GM19099 (cell line): Measurements from ENCODE around the gene PRH1.

Experiments
- POLR2A ChIP-seq: IDR thresholded peaks from 3 replicates; pipeline ENCODE4 v1.6.1; 2011; ENCODE audit warnings: low read depth; ENCODE audit not compliant: insufficient read length; ENCODE audit errors: extremely low read depth

The PRH1 gene

DNA sequence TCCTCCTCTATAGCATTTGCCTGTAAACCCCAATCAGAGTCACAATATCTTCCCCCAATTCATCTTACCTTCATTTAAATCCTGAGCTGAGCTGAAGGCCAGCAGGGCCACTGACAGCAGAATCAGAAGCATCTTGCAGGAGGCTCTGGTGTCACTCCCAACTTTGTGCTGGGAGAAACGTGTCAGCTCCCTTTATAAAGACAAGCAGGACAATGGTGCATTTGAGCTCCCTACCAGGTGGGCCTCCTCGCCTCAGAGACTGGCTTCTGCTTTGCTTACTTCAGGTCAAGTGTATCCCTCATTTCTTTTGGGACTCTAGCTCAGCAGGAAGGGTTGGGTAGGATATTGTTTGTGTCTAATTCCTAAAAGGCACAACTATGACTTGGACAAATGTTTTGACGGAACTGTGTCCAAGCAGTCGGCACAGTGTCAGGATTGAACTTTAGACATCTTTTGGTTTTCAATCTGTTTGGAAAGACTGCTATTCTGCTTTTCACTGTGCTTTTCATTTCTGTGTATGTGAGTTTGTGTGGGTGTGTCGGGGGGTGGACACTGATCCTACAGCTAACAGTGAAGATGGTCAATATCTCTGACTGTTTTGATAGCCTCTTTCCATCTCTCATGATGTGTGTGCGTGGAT lies at the start of gene PRH1:
Gene PRH1, minus strand, starts transcription at position 170 of the 640 bp plus-strand sequence. Its CDS starts 38 bp downstream, at position 132.
- TF ChIP-seq POLR2A: no peak

DNA sequence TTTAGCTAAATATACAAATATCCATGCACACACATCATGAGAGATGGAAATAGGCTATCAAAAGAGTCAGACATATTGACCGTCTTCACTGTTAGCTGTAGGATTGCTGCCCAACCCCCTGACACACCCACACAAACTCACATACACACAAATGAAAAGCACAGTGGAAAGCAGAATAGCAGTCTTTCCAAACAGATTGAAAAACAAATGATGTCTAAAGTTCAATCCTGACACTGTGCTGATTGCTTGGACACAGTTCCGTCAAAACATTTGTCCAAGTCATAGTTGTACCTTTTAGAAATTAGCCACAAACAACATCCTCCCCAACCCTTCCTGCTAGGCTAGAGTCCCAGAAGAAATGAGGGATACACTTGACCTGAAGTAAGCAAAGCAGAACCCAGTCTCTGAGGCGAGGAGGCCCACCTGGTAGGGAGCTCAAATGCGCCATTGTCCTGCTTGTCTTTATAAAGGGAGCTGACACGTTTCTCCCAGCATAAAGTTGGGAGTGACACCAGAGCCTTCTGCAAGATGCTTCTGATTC lies 44.8 kb upstream of the PRH1 start, which contains the start of gene PRH2:
Gene PRH2, plus strand, starts transcription at position 491 of the 541 bp plus-strand sequence. Its CDS starts 38 bp downstream, at position 529.
- TF ChIP-seq POLR2A: no peak

DNA sequence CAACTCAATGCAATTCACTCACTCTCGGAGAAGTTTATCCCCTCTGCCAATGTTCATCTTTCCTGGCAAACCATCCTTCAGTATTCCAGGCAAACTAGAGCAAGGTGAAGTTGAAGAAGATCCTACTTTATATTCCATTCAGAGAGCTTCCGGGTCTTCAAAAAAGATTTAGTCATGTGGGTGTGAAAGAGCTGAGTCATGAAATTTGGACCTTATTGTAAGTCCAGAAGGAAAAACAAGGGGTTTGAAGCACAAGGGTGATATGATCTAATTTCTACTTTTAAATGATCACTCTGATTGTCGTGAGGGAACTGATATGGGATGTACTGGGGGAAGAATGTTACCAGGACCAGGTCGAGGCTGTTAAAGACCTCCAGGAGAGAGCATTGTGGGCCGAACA lies 42.2 kb upstream of the PRH1 start:
- TF ChIP-seq POLR2A: no peak

DNA sequence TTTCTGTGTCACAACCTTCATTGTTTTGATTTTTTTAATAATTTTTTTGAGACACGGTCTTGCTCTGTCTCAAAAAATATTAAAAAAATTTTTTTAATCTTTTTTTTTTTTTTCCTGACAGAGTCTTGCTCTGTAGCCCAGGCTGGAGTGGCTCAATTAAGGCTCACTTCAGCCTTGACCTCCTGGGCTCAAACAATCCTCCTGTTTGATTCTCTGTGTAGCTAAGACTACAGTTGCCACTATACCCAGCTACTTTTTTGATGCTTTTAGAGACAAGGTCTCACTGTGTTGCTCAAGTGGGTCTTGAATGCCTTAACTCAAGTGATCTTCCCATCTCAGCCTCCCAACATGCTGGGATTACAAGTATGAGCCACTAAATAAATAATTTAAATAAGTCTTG lies 35.8 kb upstream of the PRH1 start:
- no peak for TF ChIP-seq POLR2A

DNA sequence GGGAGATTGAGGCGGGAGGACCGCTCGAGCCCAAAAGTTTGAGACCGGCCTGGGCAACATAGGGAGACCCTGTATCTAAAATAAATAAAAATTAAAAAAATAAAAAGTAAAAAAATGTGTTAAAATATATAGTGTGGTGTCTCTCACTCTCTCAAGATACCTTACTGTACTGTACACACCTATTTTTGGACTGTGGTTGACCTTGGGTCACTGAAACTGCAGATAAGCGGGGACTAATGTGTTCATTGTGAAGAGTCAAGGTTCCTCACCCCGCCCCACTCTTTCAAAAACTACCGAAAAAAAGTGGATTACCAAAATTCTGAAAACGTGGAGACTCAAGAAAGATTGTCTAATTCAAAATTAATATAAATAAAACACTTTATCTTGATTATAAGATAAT lies 26.3 kb upstream of the PRH1 start:
- no peak for TF ChIP-seq POLR2A

DNA sequence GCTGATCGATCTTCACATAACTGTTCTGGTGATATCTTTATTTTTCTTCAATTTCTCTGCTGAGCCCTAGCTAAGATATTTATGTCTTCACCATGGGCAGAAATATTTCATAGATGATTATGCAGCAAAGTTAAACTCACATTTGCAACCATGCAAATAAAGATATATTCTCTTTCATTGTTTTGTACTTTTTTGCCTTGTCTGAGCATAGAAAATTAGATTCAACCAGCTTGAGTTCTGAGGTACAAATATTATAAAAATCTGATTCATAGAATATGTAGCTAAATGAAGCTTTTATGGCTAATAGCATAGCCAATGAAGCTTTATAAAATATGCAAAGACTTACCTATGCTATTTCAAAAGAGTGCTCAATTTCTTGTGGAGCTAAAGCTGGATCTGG lies 25.4 kb upstream of the PRH1 start, which contains the start of gene TAS2R13:
Gene TAS2R13, minus strand, starts transcription at position 101 of the 400 bp plus-strand sequence. CDS start 264 bp downstream, outside the sequence.
- no peak for TF ChIP-seq POLR2A

DNA sequence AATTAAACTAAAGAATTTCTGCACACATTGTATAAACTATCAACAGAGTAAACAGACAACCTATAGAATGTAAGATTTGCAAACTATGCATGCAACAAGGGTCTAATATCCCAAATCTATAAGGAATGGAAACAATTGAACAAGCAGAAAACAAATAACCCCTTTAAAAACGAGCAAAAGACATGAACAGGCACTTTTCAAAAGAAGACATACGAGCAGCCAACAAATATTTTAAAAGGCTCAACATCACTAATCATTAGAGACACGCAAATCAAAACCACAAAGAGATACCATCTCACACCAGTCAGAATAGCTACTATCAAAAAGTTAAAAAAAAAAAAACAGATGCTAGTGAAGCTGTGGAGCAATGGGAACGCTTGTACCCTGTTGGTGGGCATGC lies 20.6 kb upstream of the PRH1 start:
- TF ChIP-seq POLR2A: no peak

DNA sequence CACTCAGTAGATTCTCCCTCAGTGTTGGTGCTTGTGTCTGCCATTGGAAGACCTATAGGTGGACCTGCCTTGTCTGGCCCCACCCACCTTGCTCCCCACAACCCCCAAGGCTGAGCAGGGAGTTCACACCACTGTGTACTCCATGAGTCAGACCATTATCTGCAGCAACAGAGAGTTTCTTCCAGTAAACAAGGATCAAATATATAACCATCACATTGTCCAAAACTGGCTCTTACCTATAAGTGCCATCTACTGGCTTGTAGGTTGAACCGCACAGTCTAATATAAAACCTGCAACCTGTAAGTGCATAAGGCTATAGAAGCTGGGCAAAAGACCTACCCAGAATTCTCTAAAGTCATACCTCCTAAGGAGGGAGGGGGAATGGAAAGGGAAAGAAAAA lies 17.4 kb upstream of the PRH1 start:
- no peak for TF ChIP-seq POLR2A

DNA sequence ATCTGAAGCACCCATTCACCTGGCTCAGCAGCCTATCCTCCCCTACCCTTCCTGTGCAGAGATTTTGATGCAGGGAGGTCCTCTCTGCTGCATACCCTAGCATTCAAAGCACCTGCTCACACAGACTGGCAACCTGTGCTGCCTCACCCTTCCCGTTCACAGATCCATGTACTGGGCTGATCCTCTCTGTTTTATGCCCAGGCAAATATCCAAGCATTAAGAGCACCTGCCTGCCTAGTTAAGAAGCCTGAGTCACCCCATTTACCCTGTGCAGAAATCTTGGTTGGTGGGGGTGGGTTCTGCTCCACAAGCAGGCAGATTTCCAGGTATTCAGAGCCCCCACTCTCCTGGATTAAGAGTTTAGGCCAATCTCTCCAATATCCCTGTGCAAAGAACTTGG lies 16.9 kb upstream of the PRH1 start:
- no peak for TF ChIP-seq POLR2A

DNA sequence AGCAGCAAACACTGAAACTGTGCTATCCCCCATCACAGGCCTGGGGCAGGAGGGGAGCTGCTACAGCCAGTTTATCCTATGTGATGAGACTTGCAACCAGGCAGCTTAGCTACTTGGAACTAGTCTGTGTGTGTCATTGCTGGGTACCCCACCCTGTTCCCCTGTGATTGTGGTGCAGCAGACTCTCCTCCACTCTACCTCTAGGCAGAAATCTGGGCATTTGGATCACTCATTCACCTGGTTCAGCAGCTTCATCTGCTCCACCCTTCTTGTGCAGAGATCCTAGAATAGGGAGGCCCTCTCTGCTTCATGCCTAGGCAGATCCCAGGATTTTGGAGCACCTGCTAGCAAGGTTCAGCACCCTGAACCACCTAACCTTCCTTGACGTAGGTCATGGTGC lies 16.5 kb upstream of the PRH1 start:
- TF ChIP-seq POLR2A: no peak

DNA sequence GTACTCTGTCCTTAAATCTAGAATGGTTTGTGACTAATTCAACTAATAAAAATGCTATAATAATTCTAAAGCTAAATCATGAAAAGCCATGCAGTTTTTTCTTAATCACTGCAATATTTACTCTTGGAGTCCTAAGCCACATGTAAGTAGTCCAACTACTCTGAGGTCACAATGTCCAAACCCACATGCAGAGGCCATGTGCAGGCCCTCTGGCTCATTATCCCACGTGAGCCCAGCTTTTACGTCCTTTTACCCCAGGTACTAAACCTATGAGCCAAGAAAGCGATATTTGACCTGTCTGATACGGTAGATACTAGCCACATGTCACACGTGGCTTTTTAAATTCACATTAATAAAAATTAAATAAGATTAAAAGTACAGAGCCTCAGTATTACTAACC lies 12.8 kb upstream of the PRH1 start:
- TF ChIP-seq POLR2A: no peak

DNA sequence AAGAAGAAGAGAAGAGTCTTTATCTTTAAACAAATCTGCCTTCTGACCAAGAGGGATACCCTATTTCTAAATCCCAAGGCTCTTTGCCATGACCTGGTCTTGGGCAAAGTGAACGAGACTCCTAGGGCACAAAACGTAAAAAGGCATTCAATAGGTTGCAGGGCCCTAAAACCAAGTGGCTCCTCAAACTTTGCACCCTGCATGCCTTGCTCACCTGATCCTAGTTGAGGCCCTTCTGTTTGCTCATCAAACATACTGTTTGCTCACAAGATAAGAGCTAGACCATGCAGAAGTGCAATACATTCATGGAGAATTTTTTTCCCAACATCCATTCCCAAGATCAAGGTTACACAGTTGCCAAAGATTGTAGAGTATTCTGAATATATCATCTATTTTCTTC lies 7.9 kb upstream of the PRH1 start:
- no peak for TF ChIP-seq POLR2A

DNA sequence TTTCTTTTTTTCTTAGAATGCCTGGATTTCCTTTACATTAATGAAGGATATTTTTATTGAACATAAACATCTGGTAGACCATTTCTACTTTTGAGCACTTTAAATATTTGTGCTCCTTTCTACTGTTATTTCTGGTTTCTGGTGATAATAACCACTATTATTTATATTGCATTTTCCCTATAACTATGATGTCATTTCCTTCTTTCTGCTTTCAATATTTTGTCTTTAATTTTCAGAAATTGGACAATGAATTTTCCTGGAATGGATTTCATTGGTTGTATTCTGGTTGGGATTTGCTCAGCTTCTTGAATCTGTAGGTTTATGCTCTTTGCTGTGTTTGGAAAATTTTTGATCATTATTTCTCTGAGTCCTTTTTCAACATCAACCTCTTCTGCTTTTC lies 5.2 kb upstream of the PRH1 start:
- TF ChIP-seq POLR2A: no peak

DNA sequence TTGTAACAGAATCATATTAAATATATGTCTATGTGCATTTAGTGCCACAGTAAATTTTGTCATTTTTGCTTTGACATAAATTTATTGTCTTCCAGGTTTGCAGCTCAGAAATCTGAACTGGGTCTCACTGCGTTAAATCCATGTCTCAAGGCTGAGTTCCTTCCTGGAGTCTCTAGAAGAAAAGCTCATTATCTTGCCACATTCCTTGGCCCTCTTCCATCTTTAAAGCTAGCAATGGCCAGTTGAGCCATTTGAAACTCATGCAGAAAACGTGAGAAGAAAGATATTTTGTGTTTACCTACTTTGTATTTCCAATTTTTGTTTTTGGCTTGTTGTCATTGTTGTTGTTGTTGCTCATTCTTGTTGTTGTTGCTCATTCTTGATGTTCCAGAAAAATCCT lies 10.7 kb downstream of the PRH1 start:
- no peak for TF ChIP-seq POLR2A

DNA sequence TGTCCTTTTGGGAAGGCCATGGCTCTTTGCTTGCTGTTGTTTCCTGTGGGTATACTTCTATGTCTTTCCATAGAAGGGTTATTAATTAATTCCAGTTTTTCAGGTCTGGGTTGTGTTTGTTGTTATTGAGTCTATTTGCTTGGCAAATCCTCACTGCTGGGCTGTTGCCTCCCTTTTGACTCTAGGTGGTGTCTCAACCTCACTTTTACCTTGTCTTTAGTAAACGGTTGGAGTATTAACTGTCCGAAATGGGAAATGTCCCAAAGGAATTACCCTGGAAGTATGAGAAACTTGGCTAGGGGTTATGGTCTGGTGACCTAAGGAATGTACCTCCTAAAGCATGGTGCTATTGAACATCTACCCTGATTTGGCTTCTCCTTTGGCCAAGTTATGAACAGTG lies 16.7 kb downstream of the PRH1 start:
- no peak for TF ChIP-seq POLR2A

DNA sequence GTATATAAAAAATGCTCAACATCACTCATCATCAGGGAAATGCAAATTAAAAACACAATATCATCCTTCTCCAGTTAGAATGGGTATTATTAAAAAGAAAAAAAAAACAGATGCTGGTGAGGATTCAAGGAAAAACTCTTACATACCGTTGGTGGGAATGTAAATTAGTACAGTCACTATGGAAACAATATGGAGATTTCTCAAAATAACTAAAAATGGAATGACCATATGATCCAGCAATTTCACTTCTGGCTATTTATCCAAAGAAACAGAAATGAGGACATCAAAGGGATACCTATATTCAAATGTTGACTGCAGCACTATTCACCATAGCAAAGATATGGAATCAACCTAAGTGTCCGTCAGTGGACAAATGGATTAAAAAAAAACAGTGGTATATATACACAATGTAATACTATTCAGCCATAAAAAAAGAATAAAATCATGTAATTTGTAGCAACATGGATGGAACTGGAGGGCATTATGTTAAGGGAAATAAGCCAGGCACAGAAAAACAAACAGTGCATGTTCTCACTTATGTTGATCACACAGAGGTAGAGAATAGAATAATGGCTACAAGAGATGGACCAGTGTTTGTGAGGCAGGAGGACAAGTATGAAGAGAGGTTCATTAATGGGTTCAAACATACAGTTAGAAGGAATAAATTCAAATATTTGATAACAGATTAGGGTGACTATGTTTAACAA lies 20.4 kb downstream of the PRH1 start:
- TF ChIP-seq POLR2A: no peak
